CD4-positive, alpha-beta T cell treated with Interleukin-4 for 4 hours (primary cell): ENCODE measurements around the gene YY1AP1.
"Not testable (repeated sequence)": the region's sequence is repeated elsewhere in the genome, so short reads cannot be mapped to it uniquely, and the experiment has no call there.

Experiments used
- DNase-seq: peaks from one replicate; pipeline ENCODE4 v3.0.0-alpha.2; 2020

The YY1AP1 gene, protein sequence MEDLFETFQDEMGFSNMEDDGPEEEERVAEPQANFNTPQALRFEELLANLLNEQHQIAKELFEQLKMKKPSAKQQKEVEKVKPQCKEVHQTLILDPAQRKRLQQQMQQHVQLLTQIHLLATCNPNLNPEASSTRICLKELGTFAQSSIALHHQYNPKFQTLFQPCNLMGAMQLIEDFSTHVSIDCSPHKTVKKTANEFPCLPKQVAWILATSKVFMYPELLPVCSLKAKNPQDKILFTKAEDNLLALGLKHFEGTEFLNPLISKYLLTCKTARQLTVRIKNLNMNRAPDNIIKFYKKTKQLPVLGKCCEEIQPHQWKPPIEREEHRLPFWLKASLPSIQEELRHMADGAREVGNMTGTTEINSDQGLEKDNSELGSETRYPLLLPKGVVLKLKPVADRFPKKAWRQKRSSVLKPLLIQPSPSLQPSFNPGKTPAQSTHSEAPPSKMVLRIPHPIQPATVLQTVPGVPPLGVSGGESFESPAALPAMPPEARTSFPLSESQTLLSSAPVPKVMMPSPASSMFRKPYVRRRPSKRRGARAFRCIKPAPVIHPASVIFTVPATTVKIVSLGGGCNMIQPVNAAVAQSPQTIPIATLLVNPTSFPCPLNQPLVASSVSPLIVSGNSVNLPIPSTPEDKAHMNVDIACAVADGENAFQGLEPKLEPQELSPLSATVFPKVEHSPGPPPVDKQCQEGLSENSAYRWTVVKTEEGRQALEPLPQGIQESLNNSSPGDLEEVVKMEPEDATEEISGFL

DNA sequence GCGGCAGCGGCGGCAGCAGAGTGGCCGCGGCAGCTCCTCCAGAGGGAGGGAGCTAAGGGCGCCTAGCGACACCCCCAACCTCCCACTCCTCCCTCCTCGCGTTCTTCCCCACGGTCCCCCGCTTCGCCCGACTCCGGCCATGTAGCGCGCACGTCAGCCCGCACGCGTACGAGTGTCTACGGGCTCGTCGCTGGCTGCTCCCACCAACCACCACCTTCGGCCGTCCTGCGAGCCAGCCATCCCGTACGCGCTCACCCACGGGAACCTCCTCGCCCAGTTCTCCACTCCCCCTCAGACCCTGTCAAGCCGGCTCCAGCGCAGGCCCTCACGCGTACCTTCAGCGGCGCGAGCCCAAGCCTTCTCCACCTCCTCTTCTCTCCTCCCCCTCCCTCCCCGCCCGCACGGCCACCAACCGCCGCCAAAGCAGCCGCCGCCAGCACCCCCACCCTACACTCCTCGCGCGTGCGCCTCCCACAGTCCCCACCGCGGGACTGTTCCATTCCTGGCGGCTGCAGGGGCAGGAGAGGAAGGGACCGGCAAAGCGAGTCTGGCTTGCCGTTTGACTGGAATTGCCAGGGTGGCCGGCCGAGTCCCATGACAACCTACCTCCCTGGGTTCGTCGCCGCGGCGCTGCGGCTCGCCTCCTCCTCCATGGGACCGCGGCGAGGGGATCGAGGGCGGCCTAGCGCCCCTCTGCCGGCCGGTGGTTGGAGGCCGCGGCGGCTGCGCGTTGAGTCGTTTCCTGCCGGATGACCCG is at the start of gene YY1AP1:
Gene YY1AP1, minus strand, starts transcription at position 451 of the 757 bp plus-strand sequence. CDS start 8,338 bp downstream, outside the sequence.
- peak; percentile 86 for DNase-seq

- DNase-seq, result peak; percentile 34
These were observed 40.7 kb upstream of the YY1AP1 start for GRCh38 chr1:155729031-155729898.

DNA sequence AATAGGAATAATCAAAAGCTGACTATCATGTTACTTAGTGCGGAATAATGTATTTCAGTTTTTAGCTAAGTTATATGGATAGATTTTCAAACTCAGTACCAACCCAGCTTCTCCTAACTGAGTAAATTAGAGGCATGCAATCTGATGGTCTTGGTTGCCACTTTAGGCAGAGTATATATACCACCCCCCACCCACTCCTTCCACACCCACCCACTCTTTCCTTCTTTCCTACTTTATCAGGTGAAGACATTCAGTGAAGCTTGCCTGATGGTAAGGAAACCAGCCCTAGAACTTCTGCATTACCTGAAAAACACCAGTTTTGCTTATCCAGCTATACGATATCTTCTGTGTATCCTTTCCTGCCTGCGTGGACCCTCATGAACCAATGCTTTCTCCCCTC is 36.6 kb upstream of the YY1AP1 start:
- DNase-seq, result no peak

DNA sequence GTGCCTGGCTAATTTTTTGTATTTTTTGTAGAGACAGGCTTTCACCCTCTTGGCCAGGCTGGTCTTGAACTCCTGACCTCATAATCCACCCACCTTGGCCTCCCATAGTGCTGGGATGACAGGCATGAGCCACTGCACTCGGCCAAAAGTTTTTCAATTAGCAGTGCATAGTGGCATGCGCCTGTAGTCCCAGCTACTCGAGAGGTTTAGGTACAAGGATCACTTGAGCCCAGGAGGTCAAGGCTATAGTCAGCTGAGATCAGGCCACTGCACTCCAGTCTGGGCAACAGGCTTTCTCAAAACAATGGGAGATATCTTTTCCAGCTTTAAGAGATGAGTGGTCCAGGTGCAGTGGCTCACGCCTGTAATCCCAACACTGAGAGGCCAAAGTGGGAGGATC is 31.1 kb upstream of the YY1AP1 start:
- no peak for DNase-seq

- DNase-seq, result not testable (repeated sequence)
These were observed 30.0 kb upstream of the YY1AP1 start for GRCh38 chr1:155718524-155719115.

GRCh38 chr1:155717041-155717440 is 28.5 kb upstream of the YY1AP1 start:
- DNase-seq, result no peak

- no peak for DNase-seq
These were observed 27.2 kb upstream of the YY1AP1 start for GRCh38 chr1:155715777-155716176.

GRCh38 chr1:155715056-155715455 is 26.5 kb upstream of the YY1AP1 start:
- not testable (repeated sequence) for DNase-seq

DNA sequence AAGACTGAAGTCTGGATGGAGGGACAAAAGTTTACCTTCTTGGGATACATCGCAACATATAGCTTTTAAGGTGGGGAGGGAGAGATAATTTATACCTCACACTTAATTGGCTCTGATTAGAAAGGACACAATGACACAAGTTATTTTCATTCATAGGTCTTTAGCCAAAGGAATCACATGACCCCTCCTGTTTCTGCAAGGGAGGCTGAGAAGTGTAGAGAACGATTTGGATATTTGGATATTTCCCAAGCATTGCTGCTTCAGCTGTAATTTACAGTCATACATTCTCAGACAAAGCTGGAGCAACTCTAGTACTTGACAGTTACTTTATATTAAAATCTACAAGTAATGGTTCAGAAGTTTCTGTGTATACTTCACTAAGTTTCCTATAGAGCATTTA is 24.5 kb upstream of the YY1AP1 start:
- no peak for DNase-seq

GRCh38 chr1:155712636-155713035 is 24.1 kb upstream of the YY1AP1 start:
- DNase-seq, result not testable (repeated sequence)

DNA sequence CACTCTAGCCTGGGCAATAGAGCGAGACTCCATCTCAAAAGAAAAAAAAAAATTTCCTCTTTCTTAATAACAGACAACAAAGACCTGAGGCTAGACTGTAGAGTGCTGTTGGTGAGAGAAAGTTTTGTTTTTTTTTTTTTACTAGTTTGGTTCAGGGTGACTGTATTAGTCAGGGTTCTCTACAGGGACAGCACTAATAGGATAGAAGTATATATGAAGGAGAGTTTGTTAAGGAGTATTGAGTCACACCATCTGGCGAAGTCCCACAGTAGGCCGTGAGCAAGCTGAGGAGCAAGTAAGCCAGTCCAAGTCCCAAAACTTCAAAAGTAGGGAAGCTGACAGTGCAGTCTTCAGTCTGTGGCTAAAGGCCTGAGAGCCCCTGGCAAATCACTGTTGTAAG is 22.9 kb upstream of the YY1AP1 start:
- not testable (repeated sequence) for DNase-seq

DNA sequence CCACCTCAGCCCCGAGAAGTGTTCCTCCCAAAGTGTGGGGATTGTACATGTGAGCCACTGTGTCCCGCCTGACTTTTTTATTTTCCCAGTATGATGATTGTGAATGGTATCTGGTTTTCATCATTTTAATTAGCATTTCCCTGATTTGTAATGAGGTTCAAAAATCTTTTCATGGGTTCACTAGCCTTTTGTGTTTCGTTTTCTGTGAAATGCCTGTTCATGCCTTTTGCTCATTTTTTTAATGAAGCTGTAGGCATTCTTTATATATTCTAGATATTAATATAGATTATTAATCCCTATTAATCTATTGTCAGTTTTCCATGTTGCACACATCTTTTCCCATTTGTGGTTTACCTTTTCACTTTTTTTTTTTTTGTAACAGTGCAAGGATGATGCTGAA is 20.8 kb upstream of the YY1AP1 start:
- DNase-seq, result no peak

GRCh38 chr1:155706139-155706538 is 17.6 kb upstream of the YY1AP1 start:
- DNase-seq, result no peak

GRCh38 chr1:155704414-155704813 is 15.8 kb upstream of the YY1AP1 start:
- DNase-seq, result not testable (repeated sequence)

GRCh38 chr1:155703216-155703615 is 14.6 kb upstream of the YY1AP1 start:
- DNase-seq, result no peak

GRCh38 chr1:155701675-155702074 is 13.1 kb upstream of the YY1AP1 start:
- not testable (repeated sequence) for DNase-seq

GRCh38 chr1:155699062-155699461 is 10.5 kb upstream of the YY1AP1 start:
- not testable (repeated sequence) for DNase-seq

- DNase-seq, result no peak
These were observed 9.9 kb upstream of the YY1AP1 start for GRCh38 chr1:155698382-155699038.

DNA sequence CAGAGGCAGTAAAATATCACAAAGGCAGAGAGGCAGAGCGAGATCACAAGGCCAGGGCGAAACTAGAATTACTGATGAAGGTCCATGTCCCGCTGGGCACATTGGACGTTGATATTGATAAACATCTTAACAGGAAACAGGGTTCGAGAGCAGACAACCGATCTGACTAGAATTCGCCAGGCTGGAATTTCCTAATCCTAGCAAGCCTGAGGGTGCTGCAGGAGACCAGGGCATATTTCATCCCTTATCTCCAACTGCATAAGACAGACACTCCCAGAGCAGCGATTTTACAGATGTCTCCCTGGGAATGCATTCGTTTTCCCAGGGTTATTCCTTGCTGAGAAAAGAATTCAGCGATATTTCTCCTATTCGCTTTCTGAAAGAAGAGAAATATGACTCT is 9.0 kb upstream of the YY1AP1 start:
- DNase-seq, result not testable (repeated sequence)

DNA sequence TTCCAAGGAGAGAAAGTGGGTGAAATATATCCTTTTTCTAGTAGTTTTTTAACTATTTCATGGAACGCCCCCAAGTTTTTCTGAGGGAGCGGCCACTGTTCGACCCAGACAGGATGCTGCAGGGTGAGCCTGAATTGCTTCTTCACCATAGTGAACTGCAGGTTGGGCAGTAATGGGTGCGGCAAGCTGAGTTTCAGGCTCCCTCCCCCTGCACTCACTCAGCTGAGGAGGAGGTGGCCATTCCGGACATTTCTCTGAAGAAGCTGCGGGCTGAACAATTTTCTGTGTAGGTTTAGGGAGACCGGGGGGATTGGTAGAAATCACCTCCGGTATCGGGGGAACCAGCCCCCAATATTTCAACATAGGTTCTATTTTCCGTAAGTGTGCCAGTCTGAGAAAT is 8.5 kb upstream of the YY1AP1 start:
- no peak for DNase-seq

DNA sequence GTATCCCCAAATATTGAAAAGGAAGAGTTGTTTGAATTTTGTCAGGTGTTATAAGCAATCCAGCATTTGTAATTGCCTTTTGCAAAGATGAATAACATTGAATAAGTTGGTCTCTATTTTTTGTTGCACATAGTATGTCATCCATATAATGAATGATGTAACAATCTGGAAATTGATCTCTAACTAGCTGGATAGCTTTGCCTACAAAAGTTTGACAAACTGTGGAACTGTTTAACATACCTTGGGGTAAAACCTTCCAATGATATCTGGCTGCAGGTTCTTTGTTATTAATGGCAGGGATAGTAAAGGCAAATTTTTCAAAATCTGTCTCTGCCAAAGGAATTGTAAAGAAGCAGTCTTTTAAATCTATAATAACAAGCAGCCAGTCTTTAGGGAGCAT is 8.0 kb upstream of the YY1AP1 start:
- no peak for DNase-seq
